ENCODE measurements around the gene GAR1.

GAR1 gene

GRCh38 chr4:109801895-109802319 lies 13.7 kb upstream of the GAR1 start, which contains the start of gene CFI:
Gene CFI (minus strand): TSS chr4:109801999. CDS start chr4:109801971, 28 bp downstream.
- no peaks in the 10 kb centered on the region for H3F3A ChIP-seq (ENCODE audit: insufficient read depth, low read length)
- no peak for TF ChIP-seq CTCF (IDR thresholded peaks at IDR 0.05; ENCODE audit: low read length)
- H4K20me1 ChIP-seq (ENCODE audit: insufficient read depth, low read length) = no peaks in the 10 kb centered on the region
- no peak for DNase-seq
- no peaks in the 10 kb centered on the region for H3K9me3 ChIP-seq (replicated peaks; ENCODE audit: insufficient read depth, low read length)
- no peaks in the 10 kb centered on the region for H3K79me2 ChIP-seq (ENCODE audit: low read length)
- H3K4me3 ChIP-seq (ENCODE audit: low read length) = no peak within 1 kb of the TSS
- no peak within 1 kb of the TSS for H3K27ac ChIP-seq (ENCODE audit: low read length)
- no peak within 1 kb of the TSS for H2AFZ ChIP-seq (ENCODE audit: low read length)
- H3K36me3 ChIP-seq (replicated peaks; ENCODE audit: insufficient read depth, low read length) = no peaks in the 10 kb centered on the region
- H3K9me2 ChIP-seq (replicated peaks; ENCODE audit: insufficient read depth, low read length) = no peaks in the 10 kb centered on the region
- no peak within 1 kb of the TSS for H3K9ac ChIP-seq (ENCODE audit: low read length)
- H3K27me3 ChIP-seq (replicated peaks; ENCODE audit: insufficient read depth, low read length) = no peaks in the 10 kb centered on the region
- 0 out of 2 replicates have a peak, but pooled peaks cover 4% of the 10 kb centered on the region for H3K4me1 ChIP-seq (ENCODE audit: low read length)
- H3K4me2 ChIP-seq (ENCODE audit: low read depth, low read length) = no peak within 1 kb of the TSS

DNA sequence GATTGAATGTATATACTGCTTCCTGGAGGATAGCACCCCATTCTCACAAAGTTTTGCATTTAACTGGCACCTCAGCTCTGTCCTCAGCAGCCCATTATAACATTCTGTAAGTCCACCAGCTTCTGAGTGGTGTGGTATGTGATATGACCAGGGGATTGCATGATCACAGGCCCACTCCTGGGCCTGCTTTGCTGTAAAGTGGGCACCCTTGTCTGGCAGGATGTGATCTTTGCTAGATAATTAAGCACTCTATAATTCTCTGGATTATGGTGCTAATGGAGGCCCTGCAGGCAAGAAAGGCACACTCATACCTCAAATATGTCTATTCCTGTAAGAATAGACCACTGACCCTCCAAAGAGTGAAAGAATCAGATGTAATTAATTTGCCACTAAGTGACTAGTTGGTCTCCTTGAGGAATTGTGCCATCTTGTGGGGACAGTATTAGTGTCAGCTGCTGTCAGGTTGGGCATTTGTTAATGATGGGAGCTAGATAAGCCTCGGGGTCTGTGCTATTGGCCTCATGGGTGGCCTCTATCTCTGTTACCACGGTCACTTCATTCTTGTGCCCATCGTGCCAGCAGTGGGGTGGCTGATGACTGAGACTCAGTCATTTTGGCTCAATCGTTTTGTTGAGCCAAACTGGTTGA lies 11.5 kb upstream of the GAR1 start:
- H3K4me2 ChIP-seq (ENCODE audit: low read depth, low read length) = no peak overlapping the region
- H3K36me3 ChIP-seq (replicated peaks; ENCODE audit: insufficient read depth, low read length) = no peaks in the 10 kb centered on the region
- no peaks in the 10 kb centered on the region for H3K27me3 ChIP-seq (replicated peaks; ENCODE audit: insufficient read depth, low read length)
- 0 out of 2 replicates have a peak, but pooled peaks cover 4% of the 10 kb centered on the region for H3K4me1 ChIP-seq (ENCODE audit: low read length)
- no peak overlapping the region for H3K4me3 ChIP-seq (ENCODE audit: low read length)
- H4K20me1 ChIP-seq (ENCODE audit: insufficient read depth, low read length) = no peaks in the 10 kb centered on the region
- no peaks in the 10 kb centered on the region for H3K79me2 ChIP-seq (ENCODE audit: low read length)
- no peak overlapping the region for H3K27ac ChIP-seq (ENCODE audit: low read length)
- H2AFZ ChIP-seq (ENCODE audit: low read length) = no peak overlapping the region
- no peaks in the 10 kb centered on the region for H3F3A ChIP-seq (ENCODE audit: insufficient read depth, low read length)
- H3K9me2 ChIP-seq (replicated peaks; ENCODE audit: insufficient read depth, low read length) = no peaks in the 10 kb centered on the region
- DNase-seq = peak; percentile 51
- no peak overlapping the region for H3K9ac ChIP-seq (ENCODE audit: low read length)
- TF ChIP-seq CTCF (IDR thresholded peaks at IDR 0.05; ENCODE audit: low read length) (peak; percentile 60), EZH2phosphoT487 (IDR thresholded peaks at IDR 0.05; ENCODE audit: low read length) (no peak), EZH2 (optimal IDR thresholded peaks at IDR 0.05; ENCODE audit: low read depth, low read length) (no peak)
- H3K9me3 ChIP-seq (replicated peaks; ENCODE audit: insufficient read depth, low read length) = no peaks in the 10 kb centered on the region

- Histone ChIP-seq H3K27me3 (replicated peaks; ENCODE audit: insufficient read depth, low read length) (no peaks in the 10 kb centered on the region), H3K9me3 (replicated peaks; ENCODE audit: insufficient read depth, low read length) (no peaks in the 10 kb centered on the region), H3F3A (ENCODE audit: insufficient read depth, low read length) (no peaks in the 10 kb centered on the region), H3K4me2 (ENCODE audit: low read depth, low read length) (no peak overlapping the region), H3K4me1 (ENCODE audit: low read length) (0 out of 2 replicates have a peak, but pooled peaks cover 4% of the 10 kb centered on the region), H3K9me2 (replicated peaks; ENCODE audit: insufficient read depth, low read length) (no peaks in the 10 kb centered on the region), H3K9ac (ENCODE audit: low read length) (no peak overlapping the region), H2AFZ (ENCODE audit: low read length) (no peak overlapping the region), H4K20me1 (ENCODE audit: insufficient read depth, low read length) (no peaks in the 10 kb centered on the region), H3K27ac (ENCODE audit: low read length) (no peak overlapping the region), H3K79me2 (ENCODE audit: low read length) (no peaks in the 10 kb centered on the region), H3K36me3 (replicated peaks; ENCODE audit: insufficient read depth, low read length) (no peaks in the 10 kb centered on the region), H3K4me3 (ENCODE audit: low read length) (no peak overlapping the region)
- no peak for DNase-seq
- TF ChIP-seq EZH2phosphoT487 (IDR thresholded peaks at IDR 0.05; ENCODE audit: low read length) (no peak), EZH2 (optimal IDR thresholded peaks at IDR 0.05; ENCODE audit: low read depth, low read length) (no peak), CTCF (IDR thresholded peaks at IDR 0.05; ENCODE audit: low read length) (no peak)
These were observed 5.9 kb upstream of the GAR1 start for GRCh38 chr4:109809655-109810054.
